ENCODE data around the gene STYX. TPM values are rescaled to one million over a fixed set of nuclear protein-coding genes. Genes with fewer than 3 reads are reported as not detected.
"Not testable (repeated sequence)": the region's sequence is repeated elsewhere in the genome, so short reads cannot be mapped to it uniquely, and the experiment has no call there.

STYX gene
- total RNA-seq, 1 donor from 2014 or later, result 20.6 TPM

DNA sequence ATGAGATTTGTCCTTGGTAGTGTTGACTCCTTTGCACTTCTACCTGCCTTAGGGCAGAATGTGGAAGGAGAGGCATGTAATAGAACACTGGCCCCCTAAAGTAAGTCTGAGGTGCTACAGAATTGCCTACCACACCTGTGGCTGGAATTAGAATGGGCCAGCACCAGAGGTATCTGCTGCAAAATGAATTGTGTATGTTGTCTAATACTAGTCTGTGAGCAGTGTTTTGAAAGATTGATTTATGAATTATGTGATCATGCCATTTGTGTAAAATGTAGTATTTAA, 5.7 kb upstream of the STYX start:
- DNase-seq (ENCODE audit: low read depth in 2 of 2), result no peak

DNA sequence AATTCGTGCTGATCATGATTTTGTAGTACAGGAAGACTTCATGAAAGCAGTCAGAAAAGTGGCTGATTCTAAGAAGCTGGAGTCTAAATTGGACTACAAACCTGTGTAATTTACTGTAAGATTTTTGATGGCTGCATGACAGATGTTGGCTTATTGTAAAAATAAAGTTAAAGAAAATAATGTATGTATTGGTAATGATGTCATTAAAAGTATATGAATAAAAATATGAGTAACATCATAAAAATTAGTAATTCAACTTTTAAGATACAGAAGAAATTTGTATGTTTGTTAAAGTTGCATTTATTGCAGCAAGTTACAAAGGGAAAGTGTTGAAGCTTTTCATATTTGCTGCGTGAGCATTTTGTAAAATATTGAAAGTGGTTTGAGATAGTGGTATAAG, 2.5 kb upstream of the STYX start:
- DNase-seq (ENCODE audit: low read depth in 2 of 2), result not testable (repeated sequence)

GRCh38 chr14:52729035-52729434, 931 bp upstream of the STYX start:
- not testable (repeated sequence) for DNase-seq (ENCODE audit: low read depth in 2 of 2)

GRCh38 chr14:52729585-52729924, 411 bp upstream of the STYX start:
- no peak for DNase-seq (ENCODE audit: low read depth in 2 of 2)

GRCh38 chr14:52730709-52731111, 744 bp downstream of the STYX start:
- peak in 1 of 2 donors; percentile 30 for DNase-seq (ENCODE audit: low read depth in 2 of 2)

DNA sequence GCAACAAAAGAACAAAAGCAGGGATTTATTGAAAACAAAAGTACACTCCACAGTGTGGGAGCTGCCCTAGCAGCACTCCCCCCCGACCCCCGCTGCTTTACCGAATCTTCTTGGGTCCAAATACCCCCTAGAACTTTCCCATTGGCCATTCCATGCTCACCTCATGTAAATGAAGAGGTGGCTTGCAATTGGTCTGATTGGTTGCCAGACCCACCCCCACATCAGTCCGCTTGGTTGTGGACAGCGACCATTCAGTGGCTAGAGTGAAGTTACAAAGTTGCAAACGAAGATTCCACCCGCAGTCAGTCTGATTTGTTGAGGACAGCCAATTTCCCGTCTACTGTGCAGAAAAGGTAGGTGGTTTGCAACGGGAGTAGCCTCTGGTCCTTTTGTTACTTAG, 3.9 kb downstream of the STYX start:
- DNase-seq (ENCODE audit: low read depth in 2 of 2), result no peak

GRCh38 chr14:52735921-52736489, 6.0 kb downstream of the STYX start:
- no peak for DNase-seq (ENCODE audit: low read depth in 2 of 2)

DNA sequence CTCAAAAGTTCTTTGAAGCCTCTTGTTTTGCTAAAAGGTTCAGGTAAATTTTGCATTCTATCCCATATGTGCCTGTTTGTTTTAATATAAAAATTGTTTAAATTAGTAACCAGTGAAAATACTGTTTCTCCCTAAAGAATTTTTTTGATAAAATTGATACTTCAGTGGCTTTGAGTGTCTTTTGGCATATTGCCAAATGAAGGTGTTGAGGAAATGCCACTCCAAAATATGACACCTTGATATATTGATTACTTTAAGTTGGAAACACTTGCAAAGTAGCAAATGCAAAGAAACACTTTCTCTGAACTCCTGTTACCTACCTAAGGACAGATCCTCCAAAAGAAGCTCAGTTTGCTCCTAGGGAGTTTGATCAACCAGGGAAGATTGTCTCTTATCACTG, 8.4 kb downstream of the STYX start:
- DNase-seq (ENCODE audit: low read depth in 2 of 2), result no peak

GRCh38 chr14:52740751-52741150, 10.8 kb downstream of the STYX start:
- peak; percentile 27 to 71 for DNase-seq (ENCODE audit: low read depth in 2 of 2)

DNA sequence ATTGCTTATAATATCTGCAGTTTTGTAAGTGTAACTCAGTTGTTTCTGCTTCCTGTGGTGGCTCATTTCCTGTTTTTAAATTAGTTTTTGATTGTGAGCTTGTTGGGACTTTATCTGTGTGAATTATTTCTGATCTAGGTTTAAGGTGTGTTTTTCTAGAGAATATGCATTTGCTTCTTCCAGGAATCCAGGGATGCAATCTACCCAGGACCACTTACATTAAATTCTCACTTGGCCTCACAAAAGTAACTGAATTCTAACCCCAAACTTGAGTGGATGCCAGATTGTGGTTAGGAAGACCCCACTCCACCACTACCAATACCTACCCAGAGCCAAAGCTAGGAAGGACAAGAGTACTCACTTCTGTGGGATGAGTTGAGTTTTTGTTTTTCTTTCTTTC, 11.9 kb downstream of the STYX start:
- peak in 1 of 2 donors; percentile 28 for DNase-seq (ENCODE audit: low read depth in 2 of 2)

DNA sequence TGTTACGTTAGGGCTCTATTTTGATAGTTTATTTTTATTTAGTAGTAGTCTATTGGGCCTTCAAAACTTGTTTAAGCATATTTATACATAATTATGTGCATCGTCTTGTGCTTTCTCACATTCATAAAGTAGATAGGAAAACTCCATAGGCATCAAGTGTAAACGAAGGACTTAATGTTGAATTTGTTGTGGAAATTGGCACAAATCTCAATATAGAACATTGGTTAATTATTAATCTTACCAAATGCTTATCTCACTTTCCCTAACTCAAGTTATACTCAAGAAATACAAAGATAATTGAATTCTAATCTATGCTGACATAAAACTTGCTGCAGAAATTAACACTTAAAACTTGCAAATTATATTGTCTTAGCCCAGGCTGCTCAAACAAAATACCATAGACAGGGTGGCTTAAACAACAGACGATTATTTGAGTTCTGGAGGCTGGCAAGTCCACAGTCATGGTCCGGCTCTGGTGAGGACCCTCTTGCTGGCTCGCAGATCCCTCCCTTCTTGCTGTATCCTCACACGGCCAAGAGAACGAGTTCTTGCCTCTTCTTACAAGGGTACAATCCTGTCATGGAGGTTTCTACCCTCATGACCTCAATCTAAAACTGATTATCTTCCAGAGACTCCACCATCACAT, 18.8 kb downstream of the STYX start:
- DNase-seq (ENCODE audit: low read depth in 2 of 2), result no peak

DNA sequence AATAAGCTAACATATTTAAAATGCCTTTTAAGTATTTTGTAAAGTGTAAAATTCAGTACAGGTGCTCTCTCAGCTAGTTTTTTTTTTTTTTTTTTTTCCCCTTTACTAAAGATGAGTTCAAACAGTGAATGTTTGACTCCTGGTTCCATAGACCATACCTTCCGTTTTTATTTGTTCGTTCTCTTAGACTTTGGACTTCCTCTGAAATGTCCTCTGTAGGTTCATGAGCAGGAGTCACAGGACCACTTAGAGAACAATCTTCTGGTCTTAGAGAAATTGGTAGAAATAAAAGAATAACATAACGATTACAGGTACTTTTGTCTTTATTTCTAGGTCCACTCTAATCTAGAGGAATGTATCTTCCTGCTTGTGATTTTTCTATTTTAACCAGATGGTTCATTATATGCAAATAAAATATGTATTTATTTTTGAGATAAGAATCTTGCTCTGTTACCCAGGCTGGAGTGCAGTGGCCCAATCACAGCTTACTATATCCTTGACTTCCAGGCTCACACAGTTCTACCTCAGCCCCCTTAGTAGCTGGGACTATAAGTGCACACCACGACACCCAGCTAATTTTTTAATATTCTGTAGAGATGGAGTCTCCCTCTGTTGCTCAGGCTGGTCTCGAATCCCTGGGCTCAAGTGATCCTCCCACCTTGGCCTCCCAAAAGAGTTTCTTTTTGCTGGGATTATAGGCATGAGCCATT, 25.8 kb downstream of the STYX start:
- no peak for DNase-seq (ENCODE audit: low read depth in 2 of 2)

DNA sequence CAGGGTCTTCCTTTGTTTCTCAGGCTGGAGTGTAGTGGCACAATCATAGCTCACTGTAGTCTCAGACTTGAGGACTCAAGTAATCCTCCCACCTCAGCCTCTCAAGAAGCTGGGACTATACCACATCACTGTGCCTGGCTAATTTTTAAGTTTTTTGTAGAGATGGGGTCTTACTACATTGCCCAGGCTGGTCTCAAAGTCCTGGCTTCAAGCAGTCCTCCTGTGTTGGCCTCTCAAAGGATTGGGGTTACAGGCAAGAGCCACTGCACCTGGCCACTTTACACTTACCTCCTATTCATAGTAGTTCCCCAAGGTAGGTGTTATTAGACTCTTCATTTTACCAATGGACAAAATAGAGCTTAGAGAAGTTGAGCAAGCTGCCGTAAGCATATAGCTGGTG, 29.2 kb downstream of the STYX start:
- DNase-seq (ENCODE audit: low read depth in 2 of 2), result no peak

DNA sequence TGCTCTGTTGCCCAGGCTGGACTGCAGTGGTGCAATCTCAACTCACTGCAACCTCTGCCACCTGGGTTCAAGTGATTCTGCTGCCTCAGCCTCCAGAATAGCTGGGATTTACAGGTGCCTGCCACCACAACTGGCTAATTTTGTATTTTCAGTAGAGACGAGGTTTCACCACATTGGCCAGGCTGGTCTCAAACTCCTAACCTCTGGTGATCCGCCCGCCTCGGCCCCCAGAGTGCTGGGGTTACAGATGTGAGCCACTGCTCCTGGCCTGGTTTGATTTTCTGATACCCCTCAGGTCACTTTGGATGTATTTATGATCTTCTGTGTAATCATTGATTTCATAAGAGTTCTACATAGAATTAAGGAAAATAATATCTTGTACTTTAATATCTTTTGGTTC, 33.0 kb downstream of the STYX start:
- not testable (repeated sequence) for DNase-seq (ENCODE audit: low read depth in 2 of 2)

- no peak for DNase-seq (ENCODE audit: low read depth in 2 of 2)
Measured at GRCh38 chr14:52767058-52767833, 37.3 kb downstream of the STYX start.

- peak; percentile 34 to 85 for DNase-seq (ENCODE audit: low read depth in 2 of 2)
Measured at GRCh38 chr14:52769887-52770286, 39.9 kb downstream of the STYX start.

GRCh38 chr14:52776816-52777215, 46.9 kb downstream of the STYX start:
- no peak for DNase-seq (ENCODE audit: low read depth in 2 of 2)

DNA sequence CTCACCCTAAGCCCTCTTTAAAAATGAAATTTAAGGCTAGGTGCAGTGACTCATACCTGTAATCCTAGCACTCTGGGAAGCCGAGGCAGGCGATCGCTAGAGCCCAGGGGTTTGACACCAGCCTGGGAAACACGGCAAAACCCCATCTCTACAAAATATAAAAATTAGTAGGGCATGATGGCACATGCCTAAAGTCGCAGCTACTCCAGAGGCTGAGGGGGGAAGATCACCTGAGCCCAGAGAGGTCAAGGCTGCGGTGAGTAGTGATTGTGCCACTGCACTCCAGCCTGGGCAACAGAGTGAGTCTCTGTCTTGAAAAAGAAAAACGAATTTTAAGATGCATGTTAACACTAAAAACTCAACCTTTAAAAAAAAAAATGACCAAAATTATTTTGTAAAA, 48.7 kb downstream of the STYX start:
- no peak for DNase-seq (ENCODE audit: low read depth in 2 of 2)

- peak; percentile 31 to 49 for DNase-seq (ENCODE audit: low read depth in 2 of 2)
Measured at GRCh38 chr14:52780893-52781292, 50.9 kb downstream of the STYX start.

DNA sequence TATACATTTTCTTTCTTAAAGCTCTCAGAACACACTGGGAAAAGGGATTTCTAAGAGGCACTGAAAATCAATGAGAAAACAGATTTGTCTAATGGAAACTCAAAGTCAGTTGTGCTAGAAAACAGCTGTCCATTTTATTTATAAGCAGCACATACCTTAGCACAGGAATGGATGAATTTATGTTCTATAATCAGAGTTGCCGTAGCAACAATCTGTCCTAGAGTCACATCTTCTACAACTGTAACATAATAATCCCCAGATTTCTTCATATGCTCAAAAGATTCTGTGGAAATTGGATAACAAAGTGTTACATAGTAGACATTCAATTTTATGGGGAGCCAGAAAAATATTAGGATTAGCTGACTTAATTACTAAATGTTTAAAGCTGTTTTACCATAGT, 51.7 kb downstream of the STYX start:
- peak; percentile 16 to 37 for DNase-seq (ENCODE audit: low read depth in 2 of 2)

DNA sequence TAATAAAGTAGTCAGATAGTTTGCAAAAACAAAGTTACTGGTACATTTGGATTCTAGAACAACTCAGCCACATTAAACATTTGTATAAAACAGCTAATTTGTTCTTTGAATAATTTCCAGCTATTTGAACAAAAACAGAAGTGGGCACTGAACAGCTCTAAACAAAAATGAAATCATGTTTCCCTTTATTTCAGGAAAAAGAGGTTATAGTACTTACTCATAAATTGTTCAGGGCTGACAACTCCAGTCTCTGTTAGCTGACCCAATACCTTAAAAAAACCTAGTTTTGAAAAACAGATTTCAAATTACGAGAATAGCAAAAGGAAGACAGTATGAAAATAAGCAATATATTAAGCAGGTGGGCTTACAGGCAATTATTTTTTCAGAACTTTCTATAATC, 53.2 kb downstream of the STYX start:
- DNase-seq (ENCODE audit: low read depth in 2 of 2), result peak; percentile 28 to 63

DNA sequence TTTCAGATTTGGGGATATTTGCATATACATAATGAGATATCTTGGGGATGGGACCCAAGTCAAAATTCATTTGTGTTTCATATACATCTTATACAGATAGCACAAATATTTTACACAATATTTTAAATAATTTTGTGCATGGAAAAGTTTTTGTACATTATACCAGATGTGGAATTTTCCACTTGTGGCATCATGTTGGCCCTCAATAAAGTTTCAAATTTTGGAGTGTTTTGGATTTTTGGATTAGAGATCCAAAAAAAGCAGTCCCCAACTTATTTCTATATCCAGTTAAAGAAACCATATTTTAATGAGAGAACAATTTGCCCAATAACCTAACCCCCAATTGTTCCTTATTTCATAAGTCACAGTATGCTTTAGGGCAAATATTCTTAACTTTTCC, 56.9 kb downstream of the STYX start:
- no peak for DNase-seq (ENCODE audit: low read depth in 2 of 2)

- no peak for DNase-seq (ENCODE audit: low read depth in 2 of 2)
Measured at GRCh38 chr14:52789118-52789517, 59.2 kb downstream of the STYX start.
